Hepatic stellate cell (primary cell): Measurements from ENCODE around the gene CPT2.

Experiments used
- DNase-seq: peaks from one replicate; pipeline ENCODE4 v3.0.0; 2011; ENCODE audit warnings: low spot score

Gene CPT2

GRCh38 chr1:53218201-53218600 is 21.6 kb downstream of the CPT2 start:
- DNase-seq, result no peak

DNA sequence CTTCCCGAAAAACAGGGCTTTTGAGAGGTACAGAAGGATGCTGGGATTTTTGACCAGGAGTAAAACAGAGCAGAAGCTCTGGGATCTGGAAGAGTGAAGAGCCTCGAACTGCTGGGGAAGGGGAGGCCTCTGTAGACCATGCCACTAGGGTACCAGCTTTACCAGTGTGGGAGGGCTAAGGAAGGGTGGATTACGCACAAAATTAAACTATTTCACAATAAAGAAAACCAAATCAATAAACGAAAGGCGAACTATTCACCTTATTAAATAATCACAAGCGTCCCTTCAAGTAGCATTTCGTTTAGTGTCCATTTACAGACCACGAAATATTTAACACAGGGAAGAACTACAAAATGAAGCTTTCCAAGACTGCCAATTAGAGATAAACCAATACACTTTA is 23.1 kb downstream of the CPT2 start:
- DNase-seq, result no peak

DNA sequence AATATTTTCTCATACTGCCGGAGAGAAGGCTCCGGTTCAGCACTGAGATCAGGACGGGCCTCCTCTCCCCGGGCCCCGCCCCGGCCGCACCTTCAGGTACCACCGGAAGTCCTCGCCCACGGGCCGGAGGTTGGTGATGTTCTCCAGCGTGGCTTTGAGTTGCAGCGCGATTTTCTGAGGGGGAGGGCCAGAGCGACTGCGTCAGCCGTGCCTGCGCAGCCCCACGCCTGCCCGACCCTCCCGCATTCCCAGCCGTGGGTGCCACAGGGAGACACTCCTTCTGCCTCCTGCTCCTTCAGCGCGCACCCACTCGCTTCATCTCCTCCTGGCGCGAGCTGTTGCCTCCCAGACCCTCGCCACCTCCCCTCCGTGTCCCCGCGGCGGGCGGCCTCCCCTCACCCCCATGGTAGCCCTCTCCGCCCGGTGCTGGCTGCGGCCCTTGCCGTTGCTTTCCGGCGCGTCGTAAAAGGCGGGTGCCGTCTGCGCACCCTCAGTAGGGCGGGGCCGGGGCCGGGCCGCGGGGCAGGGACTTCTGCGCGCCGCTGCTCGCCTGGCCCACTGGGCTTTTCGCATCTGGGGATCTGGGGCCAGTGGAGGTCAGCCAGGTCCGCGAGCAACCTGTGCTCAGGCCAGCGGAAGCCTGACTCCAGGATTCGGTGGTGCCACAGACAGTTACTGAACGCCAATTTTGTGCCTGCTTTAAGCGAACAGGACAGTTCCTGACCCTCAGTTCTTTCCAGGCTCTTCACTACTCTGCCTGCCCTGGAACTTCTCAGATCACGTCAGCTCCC is 23.7 kb downstream of the CPT2 start, which contains the start of gene CZIB:
Gene CZIB, minus strand, starts transcription at position 464 of the 791 bp plus-strand sequence. Its CDS starts 59 bp downstream, at position 405.
- DNase-seq, result peak; percentile 88

DNA sequence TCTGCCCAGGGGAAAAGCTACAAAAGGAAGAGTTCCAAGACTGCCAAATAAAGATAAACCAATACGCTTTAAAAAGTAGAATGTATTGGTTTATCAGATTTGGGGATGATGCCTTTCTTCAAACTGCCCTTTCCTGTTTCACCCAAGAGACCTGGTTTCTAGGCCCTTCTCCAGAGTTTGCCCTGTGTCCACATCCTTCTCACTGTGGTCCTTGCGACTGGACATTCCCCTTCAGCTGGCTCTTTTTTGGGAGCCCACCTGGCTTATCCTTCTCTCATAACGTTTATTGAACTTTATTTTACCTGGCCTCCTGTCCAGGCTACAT is 24.3 kb downstream of the CPT2 start:
- no peak for DNase-seq

DNA sequence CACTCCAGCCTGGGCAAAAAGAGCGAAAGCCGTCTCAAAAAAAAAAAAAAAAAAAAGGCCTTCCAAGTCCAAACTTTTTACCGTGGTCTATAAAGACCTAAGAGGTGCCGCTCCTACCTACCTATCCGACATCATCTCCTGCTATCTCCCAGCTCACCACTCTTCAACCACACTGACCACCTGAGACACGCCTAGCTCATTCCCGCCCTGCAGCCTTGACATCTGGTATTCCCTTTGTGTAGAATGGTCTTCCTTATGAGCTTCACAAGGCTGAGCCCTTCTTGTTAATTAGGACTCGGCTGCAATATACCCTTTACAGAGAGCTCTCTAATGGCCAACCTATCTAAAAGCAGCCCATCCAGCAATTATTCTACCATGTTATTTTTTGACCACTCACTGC is 41.0 kb downstream of the CPT2 start:
- no peak for DNase-seq

DNA sequence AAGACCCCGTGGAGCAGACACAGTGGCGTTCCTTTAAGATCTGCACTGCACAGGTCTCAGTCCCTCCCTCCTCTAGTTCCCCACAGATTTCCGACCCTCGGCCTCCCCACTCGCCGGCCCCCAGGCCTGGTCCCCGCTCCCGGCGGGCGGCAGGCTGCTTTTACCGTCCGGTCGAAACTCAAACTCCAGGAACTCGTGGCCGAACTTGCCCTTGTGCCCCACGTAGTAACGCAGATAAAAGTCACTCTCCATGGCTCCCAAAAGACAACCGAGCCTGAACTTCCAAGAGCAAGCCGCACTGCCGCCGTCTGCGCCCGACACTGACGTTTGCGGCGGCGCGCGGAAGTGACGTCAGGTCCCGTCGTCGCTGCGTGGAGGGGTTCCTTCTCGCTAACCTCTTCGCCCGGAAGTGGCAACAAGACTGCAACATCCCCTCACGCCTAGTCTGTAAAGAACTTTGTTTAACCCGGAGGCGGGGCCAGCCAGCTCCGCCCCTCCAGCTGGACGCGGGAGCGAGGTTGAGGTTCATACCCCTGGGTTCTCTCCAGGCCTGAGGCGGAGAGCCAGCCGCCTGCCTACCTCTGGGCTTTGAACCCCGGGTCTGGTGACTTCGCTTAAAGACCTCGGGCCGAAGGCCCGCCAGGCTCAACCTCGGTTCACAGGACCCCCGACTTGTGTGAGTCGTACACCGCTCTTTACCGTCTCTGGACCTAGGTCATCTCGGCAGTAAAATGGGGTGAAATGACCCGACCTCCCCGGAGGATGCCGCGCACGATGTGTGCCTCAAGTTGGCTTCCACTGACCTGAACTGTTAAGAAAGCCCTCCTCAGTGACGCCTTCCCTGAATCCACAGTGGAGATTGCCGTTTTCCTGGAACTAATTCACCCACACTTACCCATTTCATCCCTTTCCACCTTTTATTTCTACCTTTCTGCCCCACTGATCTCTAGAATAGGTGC is 41.9 kb downstream of the CPT2 start, which contains the start of gene MAGOH:
Gene MAGOH, minus strand, starts transcription at position 322 of the 959 bp plus-strand sequence. Its CDS starts 70 bp downstream, at position 252.
- DNase-seq, result peak; percentile 95

DNA sequence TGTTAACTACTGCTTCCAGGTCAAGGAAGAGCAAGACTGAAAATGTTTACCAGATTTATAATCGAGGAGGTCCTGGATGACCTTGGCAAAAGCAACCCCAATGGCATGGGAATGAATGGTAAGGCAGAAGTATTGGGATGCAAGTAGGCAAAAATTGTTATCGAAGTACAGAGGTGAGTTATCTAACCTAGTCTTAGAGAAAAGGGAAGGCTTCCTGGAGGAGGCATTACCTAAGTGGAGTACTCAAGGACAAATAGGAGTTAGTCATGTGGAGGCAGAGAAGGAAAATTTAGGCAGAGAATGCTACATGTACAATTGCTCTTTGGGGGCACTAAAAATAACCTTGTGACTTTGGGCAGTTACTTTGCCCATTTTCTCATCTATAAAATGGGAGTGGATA is 45.2 kb downstream of the CPT2 start:
- DNase-seq, result no peak

DNA sequence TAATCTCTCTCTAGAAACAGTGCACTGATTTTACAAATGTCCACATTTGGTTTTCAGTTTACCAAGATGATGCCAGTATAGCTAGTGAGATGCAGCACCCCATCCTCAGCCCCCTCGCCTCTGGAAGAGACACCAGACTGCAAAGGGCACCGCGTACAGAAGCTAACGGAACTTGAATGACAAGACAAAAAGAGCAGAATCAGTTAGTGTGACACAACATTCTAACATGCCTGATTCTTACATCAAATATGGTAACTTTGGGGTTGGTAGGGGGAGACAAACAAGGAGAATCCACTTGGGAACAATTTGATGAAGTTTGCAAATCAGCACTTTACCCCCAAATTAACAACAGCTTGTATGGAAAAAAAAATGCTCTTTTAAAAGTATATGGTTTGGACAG is 45.8 kb downstream of the CPT2 start:
- DNase-seq, result no peak

DNA sequence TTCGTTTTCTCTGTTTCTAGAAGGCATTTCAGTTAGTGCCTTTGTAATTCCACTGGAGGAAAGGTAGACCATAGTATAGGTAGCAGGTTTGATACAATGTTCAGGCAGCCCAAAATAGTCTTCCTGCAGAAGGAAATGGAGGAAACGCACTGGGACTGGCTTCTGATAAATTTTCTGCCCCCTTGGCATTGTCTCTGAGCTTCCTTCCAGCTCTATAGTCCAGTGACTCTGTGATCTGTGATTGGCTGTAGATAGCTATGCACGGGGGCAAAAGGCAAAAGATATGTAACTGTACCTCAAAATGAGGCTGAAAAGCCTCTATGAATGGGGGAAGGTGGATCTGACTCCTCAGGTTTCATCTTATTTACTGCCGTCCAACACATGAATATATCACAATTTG is 47.5 kb downstream of the CPT2 start:
- DNase-seq, result no peak

DNA sequence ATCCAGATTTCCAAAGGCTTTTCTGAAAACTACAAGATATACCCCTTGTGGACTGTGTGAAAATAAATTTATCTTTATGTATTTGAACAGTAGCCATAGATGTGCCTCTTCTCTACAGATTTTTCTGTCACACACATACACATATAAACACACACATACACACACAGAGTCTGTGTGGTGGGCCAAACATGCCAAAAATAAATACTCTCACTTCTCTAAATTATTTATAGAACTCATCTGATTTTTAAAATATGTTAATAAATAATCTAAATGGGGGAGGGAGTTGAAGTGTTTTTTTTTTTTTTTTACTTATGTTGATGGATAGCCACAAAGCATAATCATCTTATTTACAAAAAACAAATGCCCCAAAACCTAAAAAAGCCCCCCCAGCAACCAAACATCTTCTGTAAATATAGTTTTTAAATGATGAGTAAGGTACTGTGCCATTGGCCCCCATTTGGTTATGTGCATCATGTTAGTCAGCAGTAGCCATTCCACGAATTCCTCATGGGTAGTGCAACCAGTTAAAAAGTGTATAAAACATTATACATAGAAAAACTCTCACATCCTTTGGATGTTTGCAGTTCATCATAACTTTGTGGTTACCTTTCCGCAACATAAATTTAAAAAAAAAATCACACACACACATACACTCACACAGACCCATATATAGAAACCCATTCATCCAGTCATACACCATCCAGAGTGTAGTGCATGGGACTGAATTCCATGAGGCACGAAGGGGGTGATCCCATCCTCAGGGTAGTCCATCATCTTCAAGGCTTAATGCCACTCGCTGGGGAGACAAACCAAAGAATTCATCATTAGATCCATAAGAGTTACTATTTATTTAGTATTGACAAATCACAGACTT is 49.9 kb downstream of the CPT2 start:
- DNase-seq, result peak; percentile 77

DNA sequence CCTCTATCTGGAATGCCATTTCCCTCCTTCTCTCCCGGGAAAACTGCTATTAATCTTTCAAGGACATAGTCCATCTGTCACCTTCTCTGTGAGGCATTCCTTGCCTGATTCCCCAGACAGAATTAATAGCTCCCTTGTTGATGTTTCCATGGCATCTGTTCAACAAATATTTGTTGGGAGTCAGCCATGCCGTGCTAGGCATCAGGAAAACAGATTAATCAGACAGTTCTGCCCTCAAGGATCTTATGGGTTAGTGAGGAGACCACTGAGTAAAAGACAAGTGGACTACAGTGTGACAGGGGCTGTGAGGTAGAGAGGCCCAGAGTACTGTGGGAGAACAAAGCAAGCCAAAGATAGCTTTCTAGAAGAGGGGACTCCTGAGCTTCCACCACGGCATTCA is 53.1 kb downstream of the CPT2 start:
- DNase-seq, result no peak

DNA sequence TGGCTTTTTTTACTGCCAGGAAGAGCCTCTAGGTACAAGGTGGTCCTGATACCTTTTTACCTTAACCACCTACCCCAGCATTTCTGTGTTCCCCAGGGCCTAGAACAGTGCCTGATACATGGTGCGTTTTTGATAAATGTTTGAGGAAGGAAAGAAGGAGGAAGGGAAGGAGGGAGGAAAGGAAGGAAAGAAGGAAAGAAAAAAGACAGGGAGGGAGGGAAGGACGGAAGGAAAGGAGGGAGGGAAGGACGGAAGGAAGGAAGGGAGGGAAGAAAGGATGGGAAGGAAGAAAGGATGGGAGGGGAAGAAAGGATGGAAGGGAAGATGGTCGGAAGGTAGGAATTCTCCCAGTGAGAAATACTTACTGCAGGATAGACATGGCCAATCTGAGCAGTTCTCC is 53.7 kb downstream of the CPT2 start:
- DNase-seq, result no peak

DNA sequence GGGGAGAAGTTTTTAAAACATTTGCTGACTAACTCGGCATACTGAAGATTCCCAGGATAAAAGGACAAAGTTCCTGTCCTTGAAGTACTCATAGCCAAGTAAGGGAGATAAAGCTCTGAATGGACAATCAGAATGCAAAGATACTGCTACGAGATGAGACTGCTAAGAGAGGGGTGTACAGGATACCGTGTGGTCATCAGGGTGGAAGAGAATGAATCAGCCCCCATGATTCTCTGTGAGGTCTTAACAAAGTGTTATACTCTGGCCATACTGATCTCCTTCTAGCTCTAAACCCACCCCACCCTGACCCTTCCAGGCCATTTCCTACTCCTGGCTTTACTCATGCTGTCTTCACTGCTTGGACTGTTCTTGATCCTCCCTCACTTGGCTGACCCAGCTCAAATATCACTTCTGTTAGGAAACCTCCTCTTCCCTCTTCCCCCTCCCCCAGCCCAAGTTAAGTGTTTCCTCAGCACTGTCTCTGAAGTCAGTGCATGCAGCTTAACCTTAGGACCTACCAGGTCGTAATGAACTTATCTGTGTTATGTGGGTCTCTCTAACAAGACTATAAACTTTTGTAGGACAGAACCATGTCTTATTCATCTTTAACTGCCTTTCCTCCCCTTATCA is 57.5 kb downstream of the CPT2 start:
- no peak for DNase-seq

- DNase-seq, result no peak
Observed at GRCh38 chr1:53255031-53255430, 58.4 kb downstream of the CPT2 start.

DNA sequence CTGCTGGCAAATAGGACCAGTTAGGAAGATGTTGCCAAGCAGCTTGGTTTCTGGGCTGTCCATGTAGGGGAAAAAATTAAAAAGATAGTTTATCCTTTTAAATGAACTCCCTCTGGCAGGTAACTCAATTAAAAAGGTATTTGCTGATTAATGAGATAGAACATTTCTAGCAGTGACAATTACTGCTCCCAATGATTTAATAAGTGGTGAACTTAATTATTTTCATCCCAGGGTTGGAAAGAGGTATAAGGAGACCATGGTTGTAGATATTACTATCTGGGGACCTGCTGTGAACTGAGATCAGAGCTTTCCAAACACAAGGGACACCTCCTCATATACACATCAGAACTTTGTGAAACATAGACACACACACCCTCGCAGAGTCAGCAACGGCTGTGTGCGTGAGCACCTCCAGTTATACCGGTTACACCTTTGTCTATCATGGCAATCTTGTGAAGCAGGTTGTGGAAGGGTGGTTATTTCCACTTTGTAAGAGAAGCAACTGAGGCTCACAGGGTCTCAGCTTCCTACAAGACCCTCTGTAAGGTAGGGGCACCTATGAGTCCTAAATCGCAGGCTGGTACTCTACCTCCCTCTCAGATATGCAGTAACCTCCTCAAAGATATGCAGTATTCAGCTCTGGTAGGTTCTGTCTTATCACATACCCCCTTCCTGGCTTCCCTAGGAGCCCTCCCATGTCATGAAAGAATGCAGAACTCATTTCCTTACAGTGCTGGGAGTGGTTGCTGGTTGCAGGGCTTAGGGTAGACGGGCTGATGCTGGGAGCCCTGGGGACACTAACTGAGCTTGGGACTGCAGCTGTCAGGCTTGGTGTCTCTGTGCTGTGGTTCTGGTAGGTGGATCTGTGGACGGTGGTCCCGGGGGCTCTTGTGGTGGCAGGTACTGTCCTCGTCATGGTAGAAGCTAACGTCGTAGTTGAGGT is 60.2 kb downstream of the CPT2 start:
- DNase-seq, result no peak

GRCh38 chr1:53257454-53258081 is 60.9 kb downstream of the CPT2 start:
- no peak for DNase-seq

DNA sequence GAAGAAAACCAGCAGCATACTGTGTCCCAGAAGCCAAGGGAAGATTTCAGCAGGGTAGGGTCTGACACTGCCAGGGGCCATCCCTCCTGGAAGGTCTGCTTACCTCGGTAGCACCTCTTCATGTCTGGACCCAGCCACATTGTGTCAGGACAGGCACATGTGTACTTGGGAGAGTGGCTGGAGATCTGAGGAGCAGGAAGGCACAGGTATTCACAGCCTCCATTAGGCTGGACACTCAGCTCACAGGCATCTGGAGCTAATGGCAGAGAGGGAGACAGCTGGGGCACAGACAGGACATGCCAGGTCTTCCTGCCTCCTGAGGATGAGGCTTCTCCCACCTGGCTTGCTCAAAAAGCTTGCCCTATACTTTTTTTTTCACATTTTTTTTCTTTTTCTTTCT is 61.6 kb downstream of the CPT2 start:
- no peak for DNase-seq

DNA sequence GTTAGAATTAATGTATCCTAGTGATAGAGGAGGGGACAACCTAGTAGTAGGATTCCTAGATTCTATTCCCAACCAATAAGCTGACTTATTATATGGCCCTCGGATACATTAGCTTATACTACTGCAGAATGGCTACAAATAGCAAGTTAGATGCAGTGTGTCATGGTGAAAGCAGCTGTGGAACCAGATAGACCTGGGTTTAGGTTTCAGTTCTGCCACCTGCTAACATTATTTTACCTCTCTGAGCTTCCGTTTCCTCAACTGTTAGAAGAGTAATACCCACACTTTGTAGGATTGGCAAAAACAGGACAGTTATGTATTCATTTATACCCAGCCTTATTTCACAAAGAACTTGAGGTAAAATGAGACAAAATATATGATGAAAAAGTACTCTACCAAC is 63.3 kb downstream of the CPT2 start:
- DNase-seq, result no peak

DNA sequence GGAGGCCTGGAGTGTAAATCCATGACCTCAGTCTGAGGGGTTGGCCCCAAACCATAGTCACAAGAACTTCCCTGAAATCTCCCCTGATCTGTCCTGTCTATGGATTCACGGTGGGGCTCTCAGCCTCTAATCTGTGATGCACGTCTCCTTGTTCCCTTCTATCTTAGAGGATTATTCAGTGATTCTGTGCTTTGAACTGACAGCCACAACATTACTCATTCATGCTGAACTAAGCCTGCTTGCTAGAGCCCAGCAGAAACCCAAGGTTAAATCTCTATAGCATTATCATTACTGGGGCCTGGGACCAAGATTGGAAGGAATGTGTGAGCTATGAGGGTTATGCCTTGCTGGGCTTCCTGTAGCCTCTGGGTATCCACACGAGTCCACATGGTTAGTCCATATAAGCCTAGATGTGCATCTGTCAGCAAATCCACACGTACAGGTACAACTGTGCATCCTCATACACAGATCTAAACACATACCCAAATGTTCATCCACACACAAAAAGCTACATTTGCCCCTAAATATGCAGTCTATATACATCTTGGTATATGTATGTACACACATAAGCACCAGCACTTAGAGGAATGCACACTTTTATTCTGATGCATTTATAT is 64.1 kb downstream of the CPT2 start:
- no peak for DNase-seq

DNA sequence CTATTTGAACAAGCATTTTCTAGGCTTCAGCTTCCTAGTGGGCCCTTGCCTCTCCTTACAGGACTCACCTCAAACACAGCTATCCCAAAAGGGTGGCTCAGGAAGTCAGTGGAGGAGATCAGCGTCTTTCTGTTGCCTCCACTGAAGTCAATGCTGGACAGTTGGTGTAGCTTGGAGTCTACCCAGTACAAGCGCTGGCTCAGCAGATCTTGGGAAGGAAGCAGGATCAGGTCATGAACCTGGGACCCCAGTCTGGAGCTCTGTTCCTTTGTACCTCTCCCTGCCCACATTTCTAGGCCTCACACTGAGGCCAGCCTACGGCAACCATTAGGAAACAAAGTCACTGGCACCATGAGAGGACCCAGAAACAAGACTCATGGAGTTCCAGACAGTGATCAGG is 65.4 kb downstream of the CPT2 start:
- no peak for DNase-seq
